Epithelial cell of esophagus (primary cell): ENCODE measurements around the gene DVL1.
A peak's percentile ranks its signal among the peaks of the same experiment; 100 is the strongest.

ENCODE experiments used
- DNase-seq: peaks from one replicate; pipeline ENCODE4 v3.0.0; 2010; ENCODE audit warnings: low read depth
- H3K4me3 ChIP-seq: 2 replicates; pipeline ENCODE4 v1.5.1; 2011; ENCODE audit warnings: mild to moderate bottlenecking, low read length, control low read depth
- TF ChIP-seq, protein P1 (sequence below): IDR thresholded peaks from 2 replicates; pipeline ENCODE4 v1.5.1; 2011; ENCODE audit warnings: low read depth, mild to moderate bottlenecking, low read length, control low read depth, inconsistent platforms; ENCODE audit not compliant: insufficient read depth; ENCODE audit errors: missing control alignments

Gene DVL1

DNA sequence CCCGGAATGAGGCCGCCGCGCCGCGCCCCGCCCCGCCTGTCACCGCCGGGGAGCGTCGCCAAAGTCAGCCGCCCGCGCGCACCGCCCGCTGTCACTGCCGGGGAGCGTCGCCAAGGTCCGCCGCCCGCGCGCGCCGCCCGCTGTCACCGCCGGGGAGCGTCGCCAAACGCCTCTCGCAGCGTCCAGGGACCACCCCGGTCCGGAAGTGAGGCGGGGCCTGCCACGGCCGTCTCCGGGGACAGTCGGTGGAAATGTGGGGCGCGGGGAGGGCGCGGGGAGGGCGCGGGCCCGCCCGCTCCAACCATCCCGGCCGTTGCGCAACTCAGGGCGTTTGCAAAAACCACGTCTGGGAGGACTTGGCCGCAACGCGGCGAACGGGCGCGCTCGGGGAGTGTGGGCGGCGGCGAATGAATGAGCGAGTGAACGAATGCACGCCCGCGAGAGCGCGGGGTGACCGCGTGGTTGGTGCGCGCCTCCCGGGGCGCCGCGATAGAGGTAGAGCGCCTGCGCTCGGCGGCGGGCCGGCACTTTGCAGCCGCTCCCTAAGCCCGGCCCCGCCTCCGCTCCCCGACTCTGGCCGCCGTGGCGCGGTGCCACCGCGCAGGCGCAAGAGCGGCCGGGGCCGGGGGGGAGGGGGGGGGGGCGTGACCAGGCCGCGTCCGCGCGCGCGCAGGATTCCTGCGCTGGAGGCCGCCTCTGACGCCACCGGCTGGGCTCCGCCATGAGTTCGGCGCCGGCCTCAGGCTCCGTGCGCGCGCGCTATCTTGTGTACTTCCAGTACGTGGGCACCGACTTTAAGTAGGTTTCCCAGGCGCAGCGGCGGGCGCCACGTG is 41.1 kb downstream of the DVL1 start, which contains the start of the genes ACAP3 and PUSL1:
Gene ACAP3 (minus strand): TSS at position 8 of the 833 bp plus-strand sequence. CDS start 115 bp downstream, outside the sequence.
Gene PUSL1 (plus strand): TSS at position 675 of the 833 bp plus-strand sequence. CDS start 47 bp downstream, at position 722.
- TF ChIP-seq, protein P1, sequence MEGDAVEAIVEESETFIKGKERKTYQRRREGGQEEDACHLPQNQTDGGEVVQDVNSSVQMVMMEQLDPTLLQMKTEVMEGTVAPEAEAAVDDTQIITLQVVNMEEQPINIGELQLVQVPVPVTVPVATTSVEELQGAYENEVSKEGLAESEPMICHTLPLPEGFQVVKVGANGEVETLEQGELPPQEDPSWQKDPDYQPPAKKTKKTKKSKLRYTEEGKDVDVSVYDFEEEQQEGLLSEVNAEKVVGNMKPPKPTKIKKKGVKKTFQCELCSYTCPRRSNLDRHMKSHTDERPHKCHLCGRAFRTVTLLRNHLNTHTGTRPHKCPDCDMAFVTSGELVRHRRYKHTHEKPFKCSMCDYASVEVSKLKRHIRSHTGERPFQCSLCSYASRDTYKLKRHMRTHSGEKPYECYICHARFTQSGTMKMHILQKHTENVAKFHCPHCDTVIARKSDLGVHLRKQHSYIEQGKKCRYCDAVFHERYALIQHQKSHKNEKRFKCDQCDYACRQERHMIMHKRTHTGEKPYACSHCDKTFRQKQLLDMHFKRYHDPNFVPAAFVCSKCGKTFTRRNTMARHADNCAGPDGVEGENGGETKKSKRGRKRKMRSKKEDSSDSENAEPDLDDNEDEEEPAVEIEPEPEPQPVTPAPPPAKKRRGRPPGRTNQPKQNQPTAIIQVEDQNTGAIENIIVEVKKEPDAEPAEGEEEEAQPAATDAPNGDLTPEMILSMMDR = no peak
- H3K4me3 ChIP-seq = peak within 1 kb of the TSS; percentile 78
- DNase-seq = peak; percentile 95

DNA sequence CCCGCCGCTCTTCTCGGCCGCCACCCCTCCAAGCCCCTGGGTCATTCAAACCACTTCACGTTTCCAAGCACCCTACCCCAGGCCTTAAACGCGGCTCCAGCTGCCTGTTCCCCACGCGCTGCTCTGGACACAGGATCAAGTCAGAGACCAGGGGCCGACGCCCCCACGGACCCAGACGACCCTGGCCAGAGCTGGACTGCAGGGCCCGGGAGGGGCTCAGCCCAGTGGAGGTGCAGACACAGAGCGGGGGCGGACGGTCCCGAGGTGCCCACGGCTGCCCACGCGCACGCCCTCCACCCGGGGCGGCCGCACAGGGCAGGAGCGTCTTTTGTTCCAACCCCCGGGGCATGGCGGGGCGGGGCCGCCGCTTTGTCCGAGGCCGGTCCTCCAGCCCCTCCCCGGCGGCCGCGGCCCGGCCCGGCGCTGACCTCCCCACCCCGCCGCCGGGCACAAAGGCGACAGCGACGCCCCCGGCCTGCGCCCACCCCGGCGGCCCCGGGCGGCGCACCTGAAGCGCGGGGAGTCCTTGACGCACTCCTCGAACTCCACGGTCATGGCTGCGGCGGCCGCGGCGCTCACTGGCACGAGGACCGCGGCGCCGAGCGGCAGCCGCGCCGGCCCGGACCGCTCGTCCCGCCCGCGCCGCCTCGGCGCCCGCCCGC is 41.8 kb downstream of the DVL1 start:
- DNase-seq = no peak
- peak overlapping the region; percentile 78 for H3K4me3 ChIP-seq
- TF ChIP-seq, protein P1 = no peak

DNA sequence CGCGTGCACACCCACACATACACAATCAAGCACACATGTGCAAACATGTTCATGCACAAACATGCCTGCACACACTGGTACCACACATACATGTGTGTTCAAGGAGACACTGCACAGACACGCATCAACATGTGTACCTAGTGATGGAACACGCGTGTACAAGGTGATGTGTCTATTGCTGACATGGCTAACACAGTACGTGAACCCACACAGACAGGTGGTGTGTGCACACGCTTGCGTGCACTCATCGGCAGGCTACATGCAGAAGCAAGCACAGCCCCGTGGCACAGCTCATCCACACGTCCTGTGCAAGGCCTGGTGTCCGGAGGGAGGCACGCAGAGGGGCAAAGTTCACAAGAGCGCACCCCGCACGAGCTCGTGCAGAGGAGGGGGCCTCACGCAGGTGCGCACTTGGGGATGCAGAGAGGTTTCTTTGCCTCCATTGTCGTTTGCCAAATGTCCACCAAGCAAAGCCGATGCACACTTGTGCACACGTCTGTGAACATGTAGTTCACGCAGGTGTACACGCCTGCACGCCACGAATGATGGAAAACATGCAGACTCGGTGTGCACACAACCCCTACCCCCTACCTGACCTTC is 42.5 kb downstream of the DVL1 start:
- DNase-seq = peak; percentile 51
- TF ChIP-seq, protein P1 = no peak
- H3K4me3 ChIP-seq = peak overlapping the region; percentile 78

DNA sequence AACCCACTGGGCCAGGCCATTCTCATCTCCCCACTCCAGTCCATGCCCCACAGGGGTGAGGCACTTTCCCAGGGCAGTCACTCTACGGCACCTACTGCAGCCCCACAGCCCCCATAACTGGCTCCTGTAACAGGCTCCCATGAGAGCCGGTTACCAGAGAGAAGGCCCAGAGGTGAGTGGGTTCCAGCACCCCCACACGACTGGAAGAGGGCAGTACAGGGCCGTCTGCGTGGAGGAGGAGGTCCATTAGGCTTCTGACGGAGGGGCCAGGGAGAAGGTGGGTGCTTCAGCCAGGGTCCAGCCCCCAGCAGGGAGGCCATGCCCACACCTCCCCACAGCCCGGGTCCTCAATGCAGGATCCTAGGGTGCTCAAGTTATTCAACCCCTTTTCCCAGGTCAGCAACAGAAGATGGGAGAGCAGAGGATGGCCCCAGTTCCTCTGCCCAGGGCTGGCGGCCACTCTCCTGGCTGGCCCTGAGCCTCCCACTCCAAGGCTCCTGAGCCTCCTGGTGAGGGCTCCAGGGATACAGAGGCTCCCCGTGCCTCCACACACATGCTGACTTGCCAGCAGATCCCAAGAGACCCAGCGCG is 43.1 kb downstream of the DVL1 start:
- TF ChIP-seq, protein P1 = peak; percentile 7
- H3K4me3 ChIP-seq = peak overlapping the region; percentile 78
- DNase-seq = no peak

DNA sequence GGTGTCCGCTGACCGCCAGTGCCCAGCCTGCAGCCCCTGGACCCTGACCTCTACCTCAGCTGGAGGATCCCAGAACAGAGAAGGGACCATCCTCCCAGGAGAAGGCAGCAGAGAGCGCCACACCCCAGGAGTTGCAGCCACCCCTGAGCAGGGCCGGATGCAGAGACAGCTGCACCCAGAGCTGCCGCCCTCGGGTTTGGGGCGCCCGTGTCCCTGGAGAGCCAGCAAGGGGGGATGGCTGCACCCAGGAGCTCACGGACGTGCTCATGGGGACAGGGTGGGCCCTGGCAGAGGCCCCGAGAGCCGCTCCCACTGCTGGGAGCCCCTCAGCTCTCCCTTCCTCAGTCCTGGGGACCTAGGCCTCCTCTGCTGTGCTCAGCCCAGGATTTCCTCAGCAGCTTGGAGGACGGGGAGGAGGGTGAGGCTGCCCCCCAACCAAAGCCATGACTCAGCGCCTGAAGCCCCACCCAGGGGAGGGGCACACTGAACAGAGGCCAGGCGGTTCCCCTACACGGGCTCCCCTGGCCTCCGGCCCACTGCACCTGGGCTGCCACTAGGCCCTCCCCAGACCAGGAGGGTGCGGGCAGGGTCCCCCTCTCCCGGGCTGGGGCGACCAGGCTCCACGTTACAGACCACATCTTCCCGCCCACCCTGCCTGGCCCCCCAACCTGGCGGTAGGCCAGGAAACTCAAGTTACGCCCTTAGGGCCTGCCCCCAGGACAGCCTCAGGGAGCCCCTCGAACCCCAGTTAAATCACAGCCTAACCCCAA is 43.7 kb downstream of the DVL1 start:
- TF ChIP-seq, protein P1 = peak; percentile 9
- peak; percentile 83 for DNase-seq
- H3K4me3 ChIP-seq = peak overlapping the region; percentile 78
